GM19468 (cell line): ENCODE measurements around the gene MEIOB.
"Not testable (repeated sequence)": the region's sequence is repeated elsewhere in the genome, so short reads cannot be mapped to it uniquely, and the experiment has no call there.

Experiments
- ATAC-seq: cut with Tn5 transposase; IDR thresholded peaks from one replicate; pipeline ENCODE4 v1.9.1; 2021; ENCODE audit warnings: mild to moderate bottlenecking, moderate library complexity, moderate number of reproducible peaks; ENCODE audit not compliant: unreplicated experiment; ENCODE audit errors: extremely low read depth

Gene MEIOB

GRCh38 chr16:1879477-1879876, 7.5 kb upstream of the MEIOB start:
- ATAC-seq, result no peak

DNA sequence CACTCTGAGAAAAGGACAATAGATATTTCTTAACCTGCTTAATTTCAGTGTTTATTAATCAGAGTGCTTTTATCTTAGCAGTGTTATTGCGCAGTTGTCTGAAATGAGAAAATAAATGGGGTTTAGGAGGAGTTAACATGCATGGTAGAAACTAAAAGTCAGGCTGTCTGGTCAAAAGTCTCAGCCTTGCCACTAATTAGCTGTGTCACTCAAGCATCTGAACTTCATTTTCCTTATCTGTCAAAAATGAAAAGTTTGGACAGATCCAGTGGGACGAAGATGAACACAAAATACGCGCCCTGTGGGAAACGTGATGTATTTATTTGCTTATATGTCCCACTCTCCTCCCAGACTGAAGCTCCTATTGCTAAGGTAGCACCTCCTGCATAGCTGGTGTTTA, 6.3 kb upstream of the MEIOB start:
- ATAC-seq, result no peak

GRCh38 chr16:1877804-1878203, 5.8 kb upstream of the MEIOB start:
- ATAC-seq, result no peak

DNA sequence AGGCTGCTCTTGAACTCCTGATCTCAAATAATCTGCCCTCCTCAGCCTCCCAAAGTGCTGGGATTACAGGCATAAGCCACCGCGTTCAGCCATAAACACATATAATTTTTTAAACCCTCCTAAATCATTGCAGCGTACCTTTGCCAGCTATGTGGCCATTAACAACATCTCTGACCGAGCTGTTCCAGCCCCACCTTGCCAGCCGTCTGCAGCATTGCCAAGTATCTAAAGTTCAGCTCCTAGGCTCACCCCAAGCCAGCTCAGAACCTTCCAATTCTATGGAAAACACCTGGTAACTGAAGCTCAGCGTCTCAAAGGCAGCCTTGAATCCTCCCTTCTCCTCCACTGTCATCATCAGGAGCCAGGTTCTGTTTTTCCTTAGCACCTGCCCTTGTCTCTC, 5.1 kb upstream of the MEIOB start:
- ATAC-seq, result no peak

DNA sequence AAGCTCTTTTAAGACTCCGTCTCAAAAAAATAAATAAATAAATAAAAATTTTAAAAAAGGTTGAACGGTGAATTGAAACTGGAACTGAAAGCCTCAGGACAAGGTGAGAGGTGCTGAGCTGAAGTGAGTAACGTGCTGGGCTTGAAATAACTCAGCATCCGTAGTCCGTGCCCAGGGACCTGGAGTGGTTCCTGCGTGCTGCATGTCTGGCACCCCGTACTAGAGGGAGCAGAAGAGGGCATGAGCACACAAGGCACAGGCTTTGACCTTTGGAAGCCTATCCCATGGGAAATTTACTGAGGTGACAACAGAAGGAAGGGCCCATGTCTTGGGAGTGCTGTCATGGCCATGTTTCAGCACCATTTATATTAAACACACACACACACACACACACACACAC, 4.5 kb upstream of the MEIOB start:
- no peak for ATAC-seq

- not testable (repeated sequence) for ATAC-seq
Observed at GRCh38 chr16:1876066-1876465, 4.1 kb upstream of the MEIOB start.

- no peak for ATAC-seq
Observed at GRCh38 chr16:1874854-1875253, 2.9 kb upstream of the MEIOB start.

DNA sequence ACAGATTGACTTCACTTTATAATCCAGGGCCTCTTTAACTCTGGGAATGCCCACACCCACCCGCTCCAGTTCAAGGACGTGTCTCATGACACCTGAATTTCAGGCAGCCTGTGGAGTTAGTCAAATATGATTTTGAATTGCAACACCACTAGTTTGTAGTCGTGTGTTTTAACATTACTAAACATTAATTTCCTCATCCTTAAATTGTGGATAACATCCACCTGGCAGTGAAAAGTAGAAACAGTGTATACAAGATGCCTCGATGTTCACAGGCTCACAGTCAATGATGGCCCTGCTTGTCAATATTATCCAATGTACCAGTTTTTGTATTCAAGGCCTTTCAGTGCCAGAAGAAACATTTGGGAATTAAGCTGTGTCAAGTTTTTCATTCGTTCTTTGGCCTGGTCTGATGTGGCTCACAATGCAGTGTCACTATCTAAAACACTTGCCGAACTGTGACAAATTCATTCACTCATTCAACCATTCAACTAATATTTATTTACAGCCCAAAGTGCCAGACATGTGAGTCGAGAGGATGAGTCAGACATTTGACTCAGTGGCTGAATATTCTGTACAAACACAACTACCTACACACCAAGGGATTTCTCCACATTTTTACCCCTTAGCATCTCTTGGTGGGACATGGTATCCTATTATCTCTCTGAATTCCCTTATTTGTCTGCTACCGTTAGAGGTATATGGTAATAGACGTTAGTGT, 1.4 kb downstream of the MEIOB start:
- ATAC-seq, result no peak

GRCh38 chr16:1865902-1866690, 5.9 kb downstream of the MEIOB start:
- no peak for ATAC-seq

DNA sequence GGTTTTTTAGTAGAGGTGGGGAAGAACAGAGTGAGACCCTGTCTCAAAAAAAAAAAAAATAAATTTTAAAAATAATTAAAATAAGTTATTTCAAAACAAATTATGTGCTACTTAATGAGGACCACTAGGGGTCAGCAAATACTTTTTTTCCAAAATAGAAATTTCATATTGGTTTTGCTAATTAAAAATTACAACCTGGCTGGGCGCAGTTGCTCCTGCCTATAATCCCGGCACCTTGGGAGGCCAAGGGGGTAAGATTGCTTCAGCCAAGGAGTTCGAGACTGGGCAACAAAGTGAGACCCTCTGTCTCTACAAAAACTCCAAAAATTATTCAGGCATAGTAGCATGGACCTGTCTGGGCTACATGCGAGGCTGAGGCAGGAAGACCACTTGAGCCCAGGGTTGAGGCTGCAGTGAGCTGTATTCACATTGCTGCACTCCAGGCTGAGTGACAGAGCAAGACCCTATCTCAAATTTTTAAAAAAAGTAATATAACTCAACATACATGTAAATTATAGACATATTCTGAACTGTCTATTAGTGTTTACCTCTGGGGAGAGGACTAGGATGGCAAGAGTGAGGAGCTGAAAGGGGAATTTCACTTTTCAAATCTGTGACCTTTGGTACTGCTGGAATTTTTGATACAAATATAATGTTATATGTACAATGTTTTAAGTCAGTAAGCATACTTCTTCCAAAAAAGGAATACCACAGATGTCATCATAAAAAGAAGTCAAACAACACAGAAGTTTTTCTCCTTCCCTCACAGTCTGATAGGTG, 8.1 kb downstream of the MEIOB start:
- no peak for ATAC-seq

DNA sequence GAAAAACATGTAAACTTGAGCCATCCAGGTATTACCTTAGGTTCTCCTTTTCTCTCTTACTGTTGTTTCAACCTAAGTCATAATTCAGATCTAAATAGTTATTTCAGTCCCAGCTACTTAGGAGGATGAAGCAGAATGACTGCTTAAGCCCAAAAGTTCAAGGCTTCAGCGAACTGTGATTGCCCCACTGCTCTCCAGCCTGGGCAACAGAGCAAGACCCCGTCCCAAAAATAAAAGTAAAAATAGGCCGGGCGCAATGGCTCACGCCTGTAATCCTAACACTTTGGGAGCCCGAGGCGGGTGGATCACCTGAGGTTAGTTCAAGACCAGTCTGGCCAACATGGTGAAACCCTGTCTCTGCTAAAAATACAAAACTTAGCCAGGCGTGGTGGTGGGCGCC, 9.6 kb downstream of the MEIOB start:
- no peak for ATAC-seq

DNA sequence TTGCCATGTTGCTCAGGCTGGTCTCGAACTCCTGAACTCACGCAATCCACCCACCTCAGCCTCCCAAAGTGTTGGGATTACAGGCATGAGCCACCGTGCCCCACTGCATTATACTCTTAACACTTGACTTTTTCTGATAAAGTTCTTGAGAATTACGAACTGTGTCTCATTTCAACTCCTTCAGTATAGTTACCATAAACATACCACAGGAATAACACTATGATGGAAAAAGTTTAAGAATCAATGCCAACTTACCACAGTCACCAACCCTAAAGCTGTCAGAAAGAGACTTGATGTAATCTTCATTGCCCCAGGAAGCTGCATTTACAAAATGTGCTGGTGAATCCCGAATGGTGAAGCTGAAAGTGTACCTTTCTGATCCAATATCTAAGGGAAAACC, 10.2 kb downstream of the MEIOB start:
- no peak for ATAC-seq

- no peak for ATAC-seq
Observed at GRCh38 chr16:1859650-1860049, 12.3 kb downstream of the MEIOB start.

DNA sequence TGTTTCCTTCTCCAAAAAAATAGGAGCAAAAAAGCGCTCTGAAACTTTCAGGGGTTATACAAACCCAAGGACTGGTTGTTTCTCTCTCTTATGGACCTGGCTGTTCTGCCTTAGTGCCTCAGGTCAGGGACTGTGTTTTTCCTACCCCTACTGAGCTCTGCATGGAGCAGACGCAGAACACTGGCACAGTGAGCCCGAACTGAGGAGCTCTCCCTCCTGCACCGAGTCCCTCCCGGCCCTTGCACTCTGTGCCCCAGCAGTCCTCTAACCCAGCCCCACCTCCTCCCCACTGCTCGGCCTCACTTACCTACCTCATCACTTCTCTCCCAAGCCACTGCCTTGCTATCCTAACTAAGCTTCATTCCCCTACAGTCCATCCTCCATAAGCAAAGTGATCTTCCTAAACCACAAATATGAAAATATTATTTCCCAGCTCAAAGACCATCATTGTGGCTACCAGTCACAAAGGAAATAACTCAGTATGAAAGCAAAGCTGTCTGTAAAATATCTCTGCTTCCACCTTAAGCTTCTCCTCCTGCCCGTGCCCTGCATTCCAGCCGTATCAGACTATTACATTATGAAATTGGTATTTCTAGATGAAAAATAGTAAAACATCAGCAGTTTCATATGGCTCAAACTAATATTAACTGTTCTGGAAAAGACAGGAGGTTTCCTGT, 13.6 kb downstream of the MEIOB start:
- ATAC-seq, result no peak

- ATAC-seq, result no peak
Observed at GRCh38 chr16:1857433-1858097, 14.4 kb downstream of the MEIOB start.

DNA sequence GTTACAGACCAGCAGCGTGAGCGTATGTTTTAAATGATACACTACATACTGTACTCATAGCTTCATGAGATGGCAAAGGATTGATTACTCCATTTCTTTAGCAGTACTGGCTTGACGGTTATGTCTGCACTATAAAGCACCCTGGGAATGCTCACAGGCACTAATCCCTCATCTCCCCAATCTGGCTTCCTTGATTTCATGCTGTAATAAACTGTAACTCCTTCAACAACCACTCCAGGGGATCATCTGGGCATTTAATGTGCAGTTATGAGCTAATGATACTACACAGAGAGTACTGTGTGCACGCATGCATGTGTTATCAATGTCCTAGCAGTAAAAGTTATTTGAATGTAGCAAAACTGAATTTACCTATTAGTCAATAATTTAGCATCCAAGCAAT, 20.2 kb downstream of the MEIOB start:
- ATAC-seq, result no peak

DNA sequence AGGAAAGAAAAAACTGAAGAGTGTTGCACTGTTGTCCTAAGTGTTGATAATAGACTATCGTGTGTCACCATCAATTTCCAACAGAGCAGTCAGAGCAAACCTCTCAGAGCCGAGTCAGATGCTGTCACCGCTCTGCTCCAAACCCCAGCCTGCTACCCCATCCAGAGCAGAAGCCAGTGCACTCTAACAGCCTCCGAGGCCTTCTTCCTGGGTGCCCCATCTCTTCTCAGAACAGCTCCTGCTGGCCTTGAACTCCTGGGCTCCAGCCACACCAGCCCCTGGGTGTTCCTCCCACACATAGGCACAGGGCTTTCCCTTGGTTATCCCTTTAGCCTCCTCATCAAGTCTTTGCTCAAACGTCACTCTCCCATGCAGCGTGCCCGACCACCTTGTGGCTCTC, 21.0 kb downstream of the MEIOB start:
- no peak for ATAC-seq

DNA sequence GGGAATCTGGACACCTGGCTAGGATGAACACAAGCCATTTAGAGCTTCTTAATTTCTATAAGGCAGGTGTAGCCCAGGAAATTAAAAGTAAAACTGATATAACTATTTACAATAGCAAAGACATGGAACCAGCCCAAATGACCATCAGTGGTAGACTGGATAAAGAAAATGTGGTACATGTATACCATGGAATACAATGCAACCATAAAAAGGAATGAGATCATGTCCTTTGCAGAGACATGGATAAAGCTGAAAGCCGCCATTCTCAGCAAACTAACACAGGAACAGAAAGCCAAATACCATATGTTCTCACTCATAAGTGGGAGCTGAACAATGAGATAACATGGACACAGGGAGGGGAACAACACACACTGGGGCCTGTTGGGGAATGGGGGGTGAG, 25.5 kb downstream of the MEIOB start:
- no peak for ATAC-seq

DNA sequence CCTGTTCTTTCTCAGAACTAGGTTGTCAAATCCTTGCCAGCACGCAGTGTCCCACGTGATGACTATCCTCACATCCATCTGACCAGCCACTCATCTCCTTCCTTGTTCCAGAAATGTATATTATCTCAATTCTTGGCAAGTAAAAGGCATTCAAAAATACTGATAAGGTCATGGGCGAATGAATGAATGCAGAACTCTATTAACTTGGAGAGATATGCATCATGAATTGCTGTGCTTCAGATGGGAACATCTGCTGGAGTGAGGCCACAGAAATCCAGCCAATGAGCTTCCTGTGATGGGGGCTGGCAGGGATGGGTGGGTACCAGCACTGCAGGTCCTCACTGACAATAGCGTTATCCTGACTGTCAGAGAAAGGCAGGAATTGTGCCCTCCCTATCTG, 26.0 kb downstream of the MEIOB start:
- ATAC-seq, result no peak

DNA sequence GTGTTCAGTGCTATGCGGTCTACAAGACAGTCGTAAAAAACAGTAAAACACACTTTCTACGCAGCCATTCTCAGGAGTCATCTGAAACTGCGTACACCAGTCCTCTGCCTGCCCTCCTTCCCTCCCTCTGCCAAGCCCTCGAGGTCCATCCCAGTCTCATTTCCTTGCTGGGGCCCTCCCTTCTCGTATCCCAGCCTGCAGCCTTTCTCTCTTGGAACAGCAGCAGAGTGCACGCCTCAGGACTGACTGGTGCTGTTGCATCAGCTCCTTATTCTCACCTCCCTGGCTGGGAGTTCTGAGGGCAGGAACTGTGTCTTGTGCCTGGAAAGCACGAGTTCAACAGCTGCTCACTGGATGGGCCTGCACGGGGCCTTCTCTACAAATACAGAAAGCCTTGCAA, 32.4 kb downstream of the MEIOB start:
- ATAC-seq, result no peak
